A673 (cell line): ENCODE measurements around the gene TBX3. TPM values are rescaled to one million over a fixed set of nuclear protein-coding genes. Genes with fewer than 3 reads are reported as not detected.
"Not testable (repeated sequence)": the region's sequence is repeated elsewhere in the genome, so short reads cannot be mapped to it uniquely, and the experiment has no call there.

ENCODE experiments used
- BruUV-seq: library from RNA; stranded (reverse); fragments of 400-500 nt; replicated peaks from 2 replicates; lab custom pipeline; 2021; lab: Mats Ljungman, UMichigan
- CTCF ChIA-PET: fragments of 300-600 bp; sonication (Branson Sonifier 250); formaldehyde crosslinking; loops from one replicate; lab custom pipeline; 2022; ENCODE audit warnings: antibody characterized with exemption; lab: Charles Lee
- POLR2A ChIA-PET: fragments of 300-600 bp; sonication (Branson Sonifier 250); formaldehyde crosslinking; loops from one replicate; lab custom pipeline; 2022; ENCODE audit warnings: antibody characterized with exemption; ENCODE audit not compliant: low non-redundant PET; lab: Charles Lee
- DNase-seq: peaks from one replicate; pipeline ENCODE4 v3.0.0-alpha.2; 2015; ENCODE audit warnings: low spot score
- H3K27ac ChIP-seq: fragments of 200-600 bp; sonication (generic); 2 replicates; pipeline ENCODE4 v1.5.1; 2016; ENCODE audit warnings: mixed run types, low read depth, mild to moderate bottlenecking, mixed read lengths, antibody characterized with exemption, low read length; ENCODE audit not compliant: poor library complexity, severe bottlenecking
- H3K27me3 ChIP-seq: fragments of 200-600 bp; sonication (generic); replicated peaks from 2 replicates; pipeline ENCODE4 v1.6.1; 2017; ENCODE audit warnings: mixed run types, low read depth, mild to moderate bottlenecking, mixed read lengths, antibody characterized with exemption, low read length; ENCODE audit not compliant: insufficient read depth, poor library complexity
- H3K36me3 ChIP-seq: fragments of 200-600 bp; sonication (generic); 2 replicates; pipeline ENCODE4 v1.6.1; 2016; ENCODE audit warnings: mixed run types, mild to moderate bottlenecking, mixed read lengths, antibody characterized with exemption, low read length; ENCODE audit not compliant: insufficient read depth, poor library complexity, severe bottlenecking
- H3K4me1 ChIP-seq: fragments of 200-600 bp; sonication (generic); 2 replicates; pipeline ENCODE4 v1.6.1; 2017; ENCODE audit warnings: mixed run types, mild to moderate bottlenecking, mixed read lengths, antibody characterized with exemption, low read length; ENCODE audit not compliant: insufficient read depth, poor library complexity, severe bottlenecking
- H3K4me3 ChIP-seq: fragments of 200-600 bp; sonication (generic); 2 replicates; pipeline ENCODE4 v1.5.1; 2016; ENCODE audit warnings: low read depth, mixed run types, mild to moderate bottlenecking, mixed read lengths, low read length; ENCODE audit not compliant: poor library complexity, severe bottlenecking
- H3K9me3 ChIP-seq: fragments of 200-600 bp; sonication (generic); 2 replicates; pipeline ENCODE4 v1.6.1; 2016; ENCODE audit warnings: mixed run types, low read depth, mild to moderate bottlenecking, mixed read lengths, antibody characterized with exemption, low read length; ENCODE audit not compliant: poor library complexity, severe bottlenecking
- EZH2 ChIP-seq: fragments of 200-600 bp; sonication (generic); IDR thresholded peaks from 2 replicates; pipeline ENCODE4 v1.6.1; 2017; ENCODE audit warnings: borderline replicate concordance, low read depth, mild to moderate bottlenecking, mixed read lengths, antibody characterized with exemption, low read length; ENCODE audit not compliant: poor library complexity, severe bottlenecking
- intact Hi-C: fragments of 100-400 bp; cut with micrococcal nuclease; formaldehyde crosslinking; loops from one replicate; pipeline ENCODE4 v1.10.0; 2022; ENCODE audit not compliant: unreplicated experiment
- total RNA-seq: library from RNA; stranded (reverse); gene quantifications from 2 replicates; pipeline ENCODE4 v1.2.3, GENCODE V29; 2021
- TF ChIP-seq, protein P1 (sequence below): fragments of 300-800, 200-600 bp; sonication (generic); conservative IDR thresholded peaks from 2 replicates; pipeline ENCODE4 v1.5.1; 2017; ENCODE audit warnings: low read depth, mild to moderate bottlenecking, antibody characterized with exemption, low read length, moderate library complexity, mixed read lengths

TBX3 gene
- total RNA-seq, 1 experiment from 2014 or later, result 1.4 TPM

DNA sequence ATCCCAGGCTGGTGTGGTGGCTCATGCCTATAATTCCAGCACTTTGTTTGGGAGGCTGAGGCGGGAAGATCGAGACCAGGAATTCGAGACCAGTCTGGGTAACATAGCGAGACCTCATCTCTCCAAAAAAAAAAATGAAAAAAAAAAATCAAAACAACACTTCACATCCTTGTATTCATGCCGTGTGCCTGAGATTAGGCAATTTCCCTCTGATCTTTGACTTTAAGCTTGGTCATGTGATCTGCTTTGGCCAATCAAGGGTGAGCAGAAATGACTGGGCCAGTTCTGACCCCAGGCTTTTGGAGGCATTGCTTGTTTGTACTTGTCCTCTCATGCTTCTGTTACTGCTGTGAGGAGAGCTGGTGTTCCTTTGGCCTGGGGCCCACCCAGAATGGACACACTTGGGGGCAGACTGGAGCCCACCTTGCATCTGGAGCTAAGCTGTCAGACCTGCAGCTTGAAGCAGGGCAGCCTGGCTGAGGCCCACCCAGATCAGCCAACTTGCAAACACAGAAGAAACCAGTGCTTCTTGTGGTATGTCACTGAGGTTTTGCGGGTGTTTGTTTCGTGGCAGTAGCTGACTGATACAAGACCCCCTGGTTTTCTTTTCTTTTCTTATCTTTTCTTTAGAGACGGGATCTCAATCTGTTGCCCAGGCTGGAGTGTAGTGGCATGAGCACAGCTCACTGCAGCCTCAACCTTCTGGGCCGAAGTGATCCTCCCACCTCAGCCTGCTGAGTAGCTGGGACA, 29.7 kb upstream of the TBX3 start:
- DNase-seq, result no peak
- Histone ChIP-seq H3K9me3 (no peaks in the 10 kb centered on the region), H3K4me3 (no peak overlapping the region), H3K36me3 (no peaks in the 10 kb centered on the region), H3K27ac (no peak overlapping the region), H3K4me1 (no peaks in the 10 kb centered on the region), H3K27me3 (no peaks in the 10 kb centered on the region)
- intact Hi-C loops, result no loop called here
- ChIA-PET POLR2A (no interaction called here), CTCF (no interaction called here)
- no TSS peak for BruUV-seq
- TF ChIP-seq, protein P1, sequence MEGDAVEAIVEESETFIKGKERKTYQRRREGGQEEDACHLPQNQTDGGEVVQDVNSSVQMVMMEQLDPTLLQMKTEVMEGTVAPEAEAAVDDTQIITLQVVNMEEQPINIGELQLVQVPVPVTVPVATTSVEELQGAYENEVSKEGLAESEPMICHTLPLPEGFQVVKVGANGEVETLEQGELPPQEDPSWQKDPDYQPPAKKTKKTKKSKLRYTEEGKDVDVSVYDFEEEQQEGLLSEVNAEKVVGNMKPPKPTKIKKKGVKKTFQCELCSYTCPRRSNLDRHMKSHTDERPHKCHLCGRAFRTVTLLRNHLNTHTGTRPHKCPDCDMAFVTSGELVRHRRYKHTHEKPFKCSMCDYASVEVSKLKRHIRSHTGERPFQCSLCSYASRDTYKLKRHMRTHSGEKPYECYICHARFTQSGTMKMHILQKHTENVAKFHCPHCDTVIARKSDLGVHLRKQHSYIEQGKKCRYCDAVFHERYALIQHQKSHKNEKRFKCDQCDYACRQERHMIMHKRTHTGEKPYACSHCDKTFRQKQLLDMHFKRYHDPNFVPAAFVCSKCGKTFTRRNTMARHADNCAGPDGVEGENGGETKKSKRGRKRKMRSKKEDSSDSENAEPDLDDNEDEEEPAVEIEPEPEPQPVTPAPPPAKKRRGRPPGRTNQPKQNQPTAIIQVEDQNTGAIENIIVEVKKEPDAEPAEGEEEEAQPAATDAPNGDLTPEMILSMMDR, result no peak
- TF ChIP-seq EZH2, result no peak

- Histone ChIP-seq H3K27ac (no peak overlapping the region), H3K27me3 (no peaks in the 10 kb centered on the region), H3K9me3 (no peaks in the 10 kb centered on the region), H3K4me3 (no peak overlapping the region), H3K4me1 (no peaks in the 10 kb centered on the region), H3K36me3 (no peaks in the 10 kb centered on the region)
- intact Hi-C loops, result no loop called here
- TF ChIP-seq EZH2, result no peak
- TF ChIP-seq, protein P1, result no peak
- DNase-seq, result no peak
- BruUV-seq, result no TSS peak
- POLR2A ChIA-PET, result no interaction called here
- CTCF ChIA-PET, result no interaction called here
Measured at GRCh38 chr12:114711689-114712152, 27.7 kb upstream of the TBX3 start.

DNA sequence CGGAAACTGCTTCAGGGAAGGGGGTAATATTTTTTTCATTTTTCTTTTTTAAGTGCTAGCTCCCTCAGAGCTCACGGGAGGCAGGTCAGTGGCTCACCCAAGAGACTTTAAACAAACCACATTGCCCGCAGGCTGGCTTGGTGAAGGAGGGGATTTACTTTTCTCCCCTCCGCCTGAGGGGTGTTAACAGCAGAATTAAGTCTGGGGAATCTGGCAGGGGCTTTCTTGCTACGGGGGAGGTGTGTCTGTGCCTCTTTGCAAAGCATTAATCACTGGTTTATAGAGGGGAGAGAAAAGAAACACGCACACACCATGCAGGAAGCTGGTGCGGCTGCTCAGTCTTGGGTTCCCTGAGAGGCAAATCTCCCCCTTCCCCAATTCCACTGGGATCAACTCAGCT, 26.2 kb upstream of the TBX3 start:
- no peak for DNase-seq
- no peak overlapping the region for H3K27ac ChIP-seq
- H3K9me3 ChIP-seq, result no peaks in the 10 kb centered on the region
- no peak for TF ChIP-seq EZH2
- no TSS peak for BruUV-seq
- H3K4me1 ChIP-seq, result no peaks in the 10 kb centered on the region
- intact Hi-C loops, result no loop called here
- H3K4me3 ChIP-seq, result no peak overlapping the region
- POLR2A ChIA-PET, result no interaction called here
- CTCF ChIA-PET, result no interaction called here
- H3K27me3 ChIP-seq, result no peaks in the 10 kb centered on the region
- no peaks in the 10 kb centered on the region for H3K36me3 ChIP-seq

DNA sequence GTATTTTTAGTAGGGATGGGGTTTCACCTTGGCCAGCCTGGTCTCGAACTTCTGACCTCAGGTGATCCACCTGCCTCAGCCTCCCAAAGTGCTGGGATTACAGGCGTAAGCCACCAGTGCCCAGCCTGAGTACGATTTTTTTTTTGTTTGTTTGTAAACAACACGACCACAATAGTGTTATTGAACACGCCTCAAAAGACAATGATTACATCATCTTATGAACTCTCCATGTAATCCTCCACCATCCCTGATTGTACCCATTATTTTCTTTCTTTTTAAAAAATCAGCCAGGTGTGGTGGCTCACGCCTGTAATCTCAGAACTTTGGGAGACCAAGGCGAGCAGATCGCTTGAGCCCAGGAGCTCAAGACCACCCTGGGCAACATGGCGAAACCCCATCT, 25.1 kb upstream of the TBX3 start:
- Histone ChIP-seq H3K4me1 (no peaks in the 10 kb centered on the region), H3K27ac (no peak overlapping the region), H3K27me3 (no peaks in the 10 kb centered on the region), H3K36me3 (no peaks in the 10 kb centered on the region), H3K4me3 (no peak overlapping the region), H3K9me3 (no peaks in the 10 kb centered on the region)
- ChIA-PET CTCF (no interaction called here), POLR2A (no interaction called here)
- TF ChIP-seq EZH2, result no peak
- TF ChIP-seq, protein P1, result no peak
- DNase-seq, result no peak
- no TSS peak for BruUV-seq
- intact Hi-C loops, result no loop called here

DNA sequence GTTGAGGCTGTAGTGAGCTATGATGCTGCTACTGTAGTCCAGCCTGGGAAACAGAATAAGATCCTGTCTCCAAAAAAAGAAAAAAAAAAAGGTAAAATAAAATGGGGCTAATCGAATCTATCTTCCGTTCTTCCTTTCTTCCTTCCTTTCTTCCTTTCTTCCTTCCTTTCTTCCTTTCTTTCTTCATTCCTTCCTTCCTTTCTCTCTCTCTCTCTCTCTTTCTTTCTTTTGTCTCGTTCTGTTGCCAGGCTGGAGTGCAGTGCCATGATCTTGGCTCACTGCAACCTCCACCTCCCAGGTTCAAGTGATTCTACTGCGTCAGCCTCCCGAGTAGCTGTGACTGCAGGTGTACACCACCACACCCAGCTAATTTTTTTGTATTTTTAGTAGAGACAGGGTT, 24.6 kb upstream of the TBX3 start:
- intact Hi-C loops, H3K9me3 ChIP-seq, H3K36me3 ChIP-seq, H3K27ac ChIP-seq, H3K4me3 ChIP-seq, H3K27me3 ChIP-seq, DNase-seq, CTCF ChIA-PET, BruUV-seq, H3K4me1 ChIP-seq, POLR2A ChIA-PET: not testable (repeated sequence)
